Astrocyte (in vitro differentiated cells and primary cell): Measurements from ENCODE around the gene STARD4. TPM values are rescaled to one million over a fixed set of nuclear protein-coding genes. Genes with fewer than 3 reads are reported as not detected.

Source experiments
- DNase-seq: peaks from one replicate; pipeline ENCODE4 v3.0.0-alpha.2; 2010; ENCODE audit warnings: low read depth
- FAIRE-seq: peaks from 2 replicates; lab custom pipeline; 2011; peaks lifted over from hg19 to GRCh38; lab: Jason Lieb, UNC
- H2AFZ ChIP-seq: 2 replicates; pipeline ENCODE4 v1.6.0; 2012; ENCODE audit warnings: low read depth, low read length, inconsistent platforms
- H3K27ac ChIP-seq: 2 replicates; pipeline ENCODE4 v1.5.1; 2011; ENCODE audit warnings: low read depth, low read length, inconsistent platforms
- H3K27me3 ChIP-seq: 2 replicates; pipeline ENCODE4 v1.6.0; 2011; ENCODE audit warnings: low read length, inconsistent platforms; ENCODE audit not compliant: insufficient read depth
- H3K36me3 ChIP-seq: 2 replicates; pipeline ENCODE4 v1.5.1; 2011; ENCODE audit warnings: low read length, inconsistent platforms; ENCODE audit not compliant: insufficient read depth
- H3K4me1 ChIP-seq: 2 replicates; pipeline ENCODE4 v1.5.1; 2011; ENCODE audit warnings: low read length, inconsistent platforms; ENCODE audit not compliant: insufficient read depth
- H3K4me2 ChIP-seq: 2 replicates; pipeline ENCODE4 v1.6.0; 2012; ENCODE audit warnings: low read length, inconsistent platforms
- H3K4me3 ChIP-seq: 2 replicates; pipeline ENCODE4 v1.5.1; 2011; ENCODE audit warnings: low read depth, mild to moderate bottlenecking, low read length, inconsistent platforms; ENCODE audit not compliant: insufficient read depth
- H3K79me2 ChIP-seq: 2 replicates; pipeline ENCODE4 v1.6.0; 2012; ENCODE audit warnings: mild to moderate bottlenecking, low read length, inconsistent platforms; ENCODE audit not compliant: insufficient read depth
- H3K9ac ChIP-seq: 2 replicates; pipeline ENCODE4 v1.6.0; 2012; ENCODE audit warnings: mild to moderate bottlenecking, low read length, inconsistent platforms
- H3K9me3 ChIP-seq: 2 replicates; pipeline ENCODE4 v1.5.1; 2012; ENCODE audit warnings: low read depth, mild to moderate bottlenecking, low read length, inconsistent platforms; ENCODE audit not compliant: insufficient read depth
- H4K20me1 ChIP-seq: 2 replicates; pipeline ENCODE4 v1.6.0; 2012; ENCODE audit warnings: low read length, inconsistent platforms; ENCODE audit not compliant: insufficient read depth
- H3K27ac Mint-ChIP-seq: one replicate; pipeline ENCODE4 v1.8.0; 2021; ENCODE audit warnings: mild to moderate bottlenecking, mixed read lengths; ENCODE audit not compliant: unreplicated experiment
- H3K27me3 Mint-ChIP-seq: one replicate; pipeline ENCODE4 v1.8.0; 2021; ENCODE audit warnings: low read depth, mixed read lengths; ENCODE audit not compliant: unreplicated experiment
- H3K36me3 Mint-ChIP-seq: one replicate; pipeline ENCODE4 v1.8.0; 2021; ENCODE audit warnings: low read depth, mixed read lengths; ENCODE audit not compliant: unreplicated experiment
- H3K4me1 Mint-ChIP-seq: one replicate; pipeline ENCODE4 v1.8.0; 2021; ENCODE audit warnings: low read depth, mixed read lengths; ENCODE audit not compliant: unreplicated experiment
- H3K4me3 Mint-ChIP-seq: one replicate; pipeline ENCODE4 v1.8.0; 2021; ENCODE audit warnings: mild to moderate bottlenecking, moderate library complexity, mixed read lengths; ENCODE audit not compliant: unreplicated experiment
- H3K9me3 Mint-ChIP-seq: one replicate; pipeline ENCODE4 v1.8.0; 2021; ENCODE audit warnings: mild to moderate bottlenecking, mixed read lengths; ENCODE audit not compliant: unreplicated experiment
- CTCF ChIP-seq: IDR thresholded peaks from 2 replicates; pipeline ENCODE4 v1.5.1; 2011; ENCODE audit warnings: low read depth, mild to moderate bottlenecking, inconsistent platforms, low read length, moderate library complexity; ENCODE audit not compliant: insufficient read depth
- EZH2 ChIP-seq: IDR thresholded peaks from 2 replicates; pipeline ENCODE4 v1.6.1; 2012; ENCODE audit warnings: mild to moderate bottlenecking, low read length, inconsistent platforms; ENCODE audit not compliant: insufficient read depth
- total RNA-seq: library from RNA; stranded (reverse); gene quantifications from 2 replicates; pipeline ENCODE4 v1.2.1, GENCODE V29; 2021

The STARD4 gene
- total RNA-seq, 1 donor from 2014 or later: 84.9 TPM

- Histone ChIP-seq H3K4me1 (no peaks in the 10 kb centered on the region), H3K27me3 (no peaks in the 10 kb centered on the region), H3K27ac (no peak overlapping the region), H3K79me2 (no peaks in the 10 kb centered on the region), H3K36me3 (no peaks in the 10 kb centered on the region), H3K9ac (no peak overlapping the region), H3K4me3 (no peak overlapping the region), H4K20me1 (no peaks in the 10 kb centered on the region), H3K9me3 (no peaks in the 10 kb centered on the region), H3K4me2 (no peak overlapping the region), H2AFZ (no peak overlapping the region)
- Mint-ChIP-seq H3K27me3 (no peaks in the 10 kb centered on the region), H3K9me3 (no peaks in the 10 kb centered on the region), H3K4me3 (no peak overlapping the region), H3K4me1 (peaks cover 4% of the 10 kb centered on the region), H3K36me3 (no peaks in the 10 kb centered on the region), H3K27ac (no peak overlapping the region)
- FAIRE-seq (no peak), DNase-seq (no peak)
- no peak for TF ChIP-seq CTCF
- no peak for TF ChIP-seq EZH2
Measured at GRCh38 chr5:111472579-111472978, 39.8 kb downstream of the STARD4 start.

DNA sequence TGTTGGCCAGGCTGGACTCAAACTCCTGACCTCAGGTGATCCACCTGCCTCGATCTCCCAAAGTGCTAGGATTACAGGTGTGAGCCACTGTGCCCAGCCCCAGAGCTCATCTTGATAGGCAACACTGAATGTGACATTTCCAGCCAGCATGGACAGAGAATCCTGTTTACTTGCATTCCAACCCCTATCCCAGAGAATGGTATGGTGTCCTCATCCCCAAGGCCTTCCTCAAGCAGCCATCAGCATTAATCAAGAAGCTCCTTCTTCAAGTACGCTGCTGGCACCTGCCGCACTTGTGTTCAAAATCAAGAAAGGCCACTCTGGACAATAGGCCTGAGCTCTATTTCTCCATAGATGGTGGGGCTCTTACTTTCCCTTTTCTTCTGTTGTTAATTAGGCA is 40.2 kb downstream of the STARD4 start:
- Histone ChIP-seq H3K9ac (no peak overlapping the region), H3K4me3 (no peak overlapping the region), H3K4me1 (no peaks in the 10 kb centered on the region), H4K20me1 (no peaks in the 10 kb centered on the region), H3K27ac (no peak overlapping the region), H3K9me3 (no peaks in the 10 kb centered on the region), H3K27me3 (no peaks in the 10 kb centered on the region), H2AFZ (no peak overlapping the region), H3K36me3 (no peaks in the 10 kb centered on the region), H3K79me2 (no peaks in the 10 kb centered on the region), H3K4me2 (no peak overlapping the region)
- no peaks in the 10 kb centered on the region for H3K9me3 Mint-ChIP-seq
- no peaks in the 10 kb centered on the region for H3K27me3 Mint-ChIP-seq
- no peak for DNase-seq
- TF ChIP-seq EZH2 (no peak), CTCF (no peak)
- no peaks in the 10 kb centered on the region for H3K36me3 Mint-ChIP-seq
- FAIRE-seq: no peak
- no peak overlapping the region for H3K4me3 Mint-ChIP-seq
- H3K27ac Mint-ChIP-seq: no peak overlapping the region
- H3K4me1 Mint-ChIP-seq: peaks cover 4% of the 10 kb centered on the region

- H3K4me3 ChIP-seq: no peak overlapping the region
Measured at GRCh38 chr5:111469903-111470302, 42.4 kb downstream of the STARD4 start.

More at GRCh38 chr5:111469903-111470302, 42.4 kb downstream of the STARD4 start:
- H3K4me1 Mint-ChIP-seq: peaks cover 4% of the 10 kb centered on the region
- Histone ChIP-seq H3K9ac (no peak overlapping the region), H3K36me3 (no peaks in the 10 kb centered on the region), H3K27ac (no peak overlapping the region), H3K27me3 (no peaks in the 10 kb centered on the region), H3K9me3 (no peaks in the 10 kb centered on the region), H4K20me1 (no peaks in the 10 kb centered on the region), H3K79me2 (no peaks in the 10 kb centered on the region), H3K4me1 (no peaks in the 10 kb centered on the region), H3K4me2 (no peak overlapping the region), H2AFZ (no peak overlapping the region)
- no peaks in the 10 kb centered on the region for H3K27me3 Mint-ChIP-seq
- FAIRE-seq: no peak
- TF ChIP-seq CTCF (no peak), EZH2 (no peak)
- H3K36me3 Mint-ChIP-seq: no peaks in the 10 kb centered on the region
- no peak overlapping the region for H3K27ac Mint-ChIP-seq
- no peaks in the 10 kb centered on the region for H3K9me3 Mint-ChIP-seq
- no peak for DNase-seq
- no peak overlapping the region for H3K4me3 Mint-ChIP-seq
